Lower leg skin (tissue), 3 donors: Measurements from ENCODE around the gene ARMH2.

Experiments used
- CTCF ChIP-seq, 3 donors: fragments of 450-650 bp; IDR thresholded peaks; one replicate each; pipeline ENCODE4 v1.5.1; 2016; ENCODE audit warnings: antibody characterized with exemption in 3 of 3, mild to moderate bottlenecking in 3 of 3, moderate library complexity in 2 of 3
- POLR2A ChIP-seq, 2 donors: fragments of 450-650 bp; IDR thresholded peaks; one replicate each; pipeline ENCODE4 v1.6.1; 2016 to 2017; ENCODE audit warnings: antibody characterized with exemption in 2 of 2, mild to moderate bottlenecking in 1 of 2, moderate library complexity in 1 of 2

- TF ChIP-seq CTCF (IDR thresholded peaks at IDR 0.05) (no peak), POLR2A (IDR thresholded peaks at IDR 0.05) (no peak)
Measured at GRCh38 chr6:24752917-24753492, 45.7 kb downstream of the ARMH2 start.
